HG02938 (cell line): ENCODE results near the gene CCDC66.
"Not testable (repeated sequence)": the region's sequence is repeated elsewhere in the genome, so short reads cannot be mapped to it uniquely, and the experiment has no call there.

Source experiments
- ATAC-seq: cut with Tn5 transposase; IDR thresholded peaks from one replicate; pipeline ENCODE4 v1.9.1; 2021; ENCODE audit warnings: mild to moderate bottlenecking, moderate library complexity; ENCODE audit not compliant: unreplicated experiment

Gene CCDC66

DNA sequence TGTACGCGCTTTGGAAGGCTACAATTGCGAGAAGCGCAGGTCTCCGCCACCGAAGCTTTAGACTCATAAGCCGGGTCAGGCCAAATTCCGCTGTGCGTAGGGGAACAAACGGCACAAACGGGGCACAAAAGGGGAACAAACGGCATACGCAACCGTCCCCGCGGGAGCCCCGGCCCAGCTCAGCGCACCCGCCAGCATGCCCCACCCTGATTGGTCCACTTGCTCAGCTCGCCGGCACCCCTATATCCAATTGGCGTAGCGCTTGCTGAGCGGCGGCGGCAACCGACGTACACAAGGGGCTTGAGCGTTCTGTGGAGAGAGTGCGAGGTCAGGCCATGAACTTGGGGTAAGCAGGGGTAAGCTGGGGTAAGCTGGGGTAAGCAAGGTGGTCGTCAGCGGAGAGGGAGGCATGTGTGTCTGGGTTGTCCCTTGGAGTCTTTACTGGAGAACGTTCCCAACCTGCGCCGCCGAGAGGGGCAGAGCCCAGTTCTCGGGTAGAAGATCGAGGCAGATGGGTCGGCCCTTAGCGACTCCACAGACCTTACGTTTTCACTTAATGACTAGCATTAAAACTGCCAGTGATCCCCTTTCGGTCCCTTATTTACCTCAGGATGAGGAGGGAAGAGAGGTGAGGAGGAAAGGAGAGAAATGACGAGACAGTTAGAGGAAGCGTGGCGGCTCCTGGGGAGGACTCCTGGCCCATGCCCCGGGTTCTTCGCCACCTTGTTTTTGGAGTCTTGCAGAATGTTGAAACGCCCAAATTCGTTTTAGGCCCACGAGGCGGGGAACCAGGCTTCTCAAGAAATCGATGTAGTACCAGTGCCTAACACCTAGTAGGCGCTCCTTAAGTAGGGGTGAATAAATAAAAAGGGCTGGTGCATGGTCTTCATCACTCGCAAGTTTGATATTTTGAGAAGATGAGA is at the start of gene CCDC66:
TSS of gene CCDC66 (plus strand) at position 268 of the 923 bp plus-strand sequence. CDS start at position 336, 68 bp downstream.
- ATAC-seq = peak; percentile 96

DNA sequence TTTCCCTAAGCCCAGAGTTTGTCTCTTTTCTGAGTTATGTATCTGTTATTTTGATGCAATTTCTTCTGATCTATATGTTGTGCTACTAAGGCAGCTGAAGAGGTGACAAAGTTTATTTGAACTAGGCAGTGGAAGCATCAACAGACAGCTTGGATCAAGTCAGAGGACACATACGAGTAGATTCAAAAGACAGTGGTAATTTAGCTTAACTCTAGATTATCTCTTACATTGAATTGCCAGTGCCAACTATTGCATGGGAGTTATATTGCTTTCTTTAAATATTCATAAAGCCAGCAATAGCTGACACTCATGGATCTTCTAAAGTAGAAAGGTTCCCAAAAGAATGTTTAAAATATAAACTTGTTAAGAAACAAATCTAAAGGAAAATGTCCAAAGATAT is 37.3 kb upstream of the CCDC66 start:
- no peak for ATAC-seq

DNA sequence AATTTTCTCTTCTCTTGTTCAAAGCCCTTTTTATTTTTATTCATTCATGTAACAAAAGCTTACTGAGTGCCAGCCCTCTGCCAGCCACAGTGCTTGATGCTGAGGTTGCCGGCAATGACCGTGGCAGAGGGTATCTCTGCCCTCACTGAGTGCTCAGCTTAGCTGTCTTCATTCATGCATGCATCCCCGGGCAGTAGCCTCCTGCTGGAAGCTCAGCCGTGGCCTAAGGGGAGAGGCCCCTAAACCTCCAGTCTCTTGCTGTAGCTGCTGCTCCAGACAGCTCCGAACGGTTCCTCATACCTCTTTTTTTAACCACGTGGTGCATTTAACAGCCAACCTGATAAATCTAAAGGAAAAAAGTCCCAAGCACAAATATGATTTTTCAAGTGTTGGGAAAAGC is 34.6 kb upstream of the CCDC66 start:
- ATAC-seq = no peak

DNA sequence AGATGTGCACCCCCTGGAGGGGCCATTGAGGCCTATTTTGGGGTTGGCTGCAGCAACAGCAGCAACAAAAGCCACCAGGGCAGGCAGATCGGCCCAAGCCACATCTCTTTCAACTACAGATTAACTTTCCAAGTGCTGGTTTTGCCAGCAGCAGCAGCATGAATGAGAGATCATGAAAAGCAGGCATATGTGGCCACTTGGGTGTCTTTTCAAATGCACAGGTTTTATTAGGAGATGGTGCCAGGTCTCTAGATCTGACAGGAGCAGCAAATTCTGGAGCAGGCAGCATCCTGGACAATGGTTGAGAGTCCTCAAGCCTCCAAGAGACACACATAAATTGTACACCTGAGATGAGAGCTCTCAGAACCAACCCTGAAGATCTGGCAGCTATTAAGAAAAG is 31.7 kb upstream of the CCDC66 start:
- no peak for ATAC-seq

DNA sequence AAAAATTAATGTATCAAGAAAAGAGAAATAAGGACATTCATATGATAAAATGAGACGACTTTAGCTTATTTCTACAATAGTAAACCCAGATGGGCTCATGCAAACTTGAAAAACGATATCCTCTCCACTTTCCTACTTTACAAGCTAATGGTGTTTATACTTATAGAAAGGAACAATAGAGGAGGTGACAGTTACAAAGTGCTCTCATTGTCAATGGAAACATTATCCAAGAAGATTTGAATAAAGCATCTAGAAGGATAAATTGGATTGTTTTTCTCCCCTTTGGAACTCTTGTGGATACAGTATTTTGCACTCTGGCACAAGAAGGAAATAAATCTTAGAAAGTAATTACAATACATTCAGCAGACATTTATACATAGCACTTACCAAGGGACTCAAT is 20.2 kb upstream of the CCDC66 start:
- no peak for ATAC-seq

DNA sequence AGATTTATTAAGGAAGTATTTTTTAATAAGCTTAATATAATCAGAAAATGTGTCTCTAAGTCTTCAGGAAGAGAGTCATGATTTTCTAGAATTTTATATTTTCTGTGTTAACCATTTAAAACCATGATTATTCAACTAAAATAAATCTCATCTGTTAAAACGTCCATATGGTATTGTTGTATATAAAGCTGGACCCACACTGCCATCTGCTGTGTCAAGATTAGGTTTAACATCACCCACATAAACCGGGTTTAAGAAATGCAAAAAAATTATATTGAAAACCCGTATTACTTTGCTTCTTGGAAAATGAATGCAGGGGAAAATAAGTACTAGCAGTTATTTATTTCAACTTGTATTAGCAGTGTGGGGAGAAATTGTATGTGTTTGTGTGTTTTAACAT is 9.5 kb upstream of the CCDC66 start:
- ATAC-seq = no peak

GRCh38 chr3:56557831-56558170 is 826 bp downstream of the CCDC66 start:
- ATAC-seq = no peak

DNA sequence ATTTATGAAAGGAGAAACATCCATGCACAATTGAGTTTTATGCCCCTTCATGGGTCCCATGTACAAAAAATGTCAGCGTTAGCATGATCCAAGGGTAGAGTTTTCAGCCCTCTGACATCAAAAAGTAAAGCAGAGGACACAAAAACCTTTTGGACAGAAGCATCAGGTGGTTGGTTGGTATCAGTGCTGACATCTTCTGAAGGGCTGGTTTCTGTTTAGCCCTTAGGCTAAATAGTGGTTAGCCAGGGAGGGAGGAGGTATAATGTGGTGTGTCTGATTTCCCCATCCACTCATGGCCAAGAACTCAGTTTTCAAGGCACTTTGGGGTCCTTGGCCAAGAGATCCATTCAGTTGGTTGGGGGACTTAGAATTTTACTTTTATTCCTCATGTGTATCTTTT is 16.5 kb downstream of the CCDC66 start:
- no peak for ATAC-seq

GRCh38 chr3:56581941-56582340 is 25.0 kb downstream of the CCDC66 start:
- not testable (repeated sequence) for ATAC-seq

DNA sequence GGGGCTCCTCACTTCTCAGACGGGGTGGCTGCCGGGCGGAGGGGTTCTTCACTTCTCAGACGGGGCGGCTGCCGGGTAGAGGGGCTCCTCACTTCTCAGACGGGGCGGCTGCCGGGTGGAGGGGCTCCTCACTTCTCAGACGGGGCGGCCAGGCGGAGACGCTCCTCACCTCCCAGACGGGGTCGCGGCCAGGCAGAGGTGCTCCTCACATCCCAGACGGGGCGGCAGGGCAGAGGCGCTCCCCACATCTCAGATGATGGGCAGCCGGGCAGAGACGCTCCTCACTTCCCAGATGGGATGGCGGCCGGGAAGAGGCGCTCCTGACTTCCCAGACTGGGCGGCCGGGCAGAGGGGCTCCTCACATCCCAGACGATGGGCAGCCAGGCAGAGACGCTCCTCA is 27.3 kb downstream of the CCDC66 start:
- not testable (repeated sequence) for ATAC-seq

DNA sequence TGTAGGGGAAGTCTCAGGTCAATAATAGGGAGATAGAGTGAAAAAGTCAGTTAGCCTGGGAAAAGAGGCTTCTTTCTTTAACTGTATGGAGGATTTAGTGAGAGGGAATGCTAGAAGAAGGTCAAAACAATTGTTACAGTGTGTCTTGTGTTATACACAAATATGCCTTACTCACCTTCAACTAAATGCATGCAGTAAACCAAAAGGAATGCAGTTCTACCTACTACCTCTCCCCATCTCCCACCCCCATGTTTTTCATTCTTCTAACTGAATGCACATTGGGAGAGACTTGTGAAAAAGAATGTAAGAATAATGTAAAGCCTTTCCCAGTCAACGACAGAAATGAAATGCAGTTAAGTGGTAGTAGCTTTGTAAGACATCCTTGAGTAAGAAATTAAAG is 33.8 kb downstream of the CCDC66 start:
- no peak for ATAC-seq

- no peak for ATAC-seq
Observed at GRCh38 chr3:56591262-56591661, 34.3 kb downstream of the CCDC66 start.

DNA sequence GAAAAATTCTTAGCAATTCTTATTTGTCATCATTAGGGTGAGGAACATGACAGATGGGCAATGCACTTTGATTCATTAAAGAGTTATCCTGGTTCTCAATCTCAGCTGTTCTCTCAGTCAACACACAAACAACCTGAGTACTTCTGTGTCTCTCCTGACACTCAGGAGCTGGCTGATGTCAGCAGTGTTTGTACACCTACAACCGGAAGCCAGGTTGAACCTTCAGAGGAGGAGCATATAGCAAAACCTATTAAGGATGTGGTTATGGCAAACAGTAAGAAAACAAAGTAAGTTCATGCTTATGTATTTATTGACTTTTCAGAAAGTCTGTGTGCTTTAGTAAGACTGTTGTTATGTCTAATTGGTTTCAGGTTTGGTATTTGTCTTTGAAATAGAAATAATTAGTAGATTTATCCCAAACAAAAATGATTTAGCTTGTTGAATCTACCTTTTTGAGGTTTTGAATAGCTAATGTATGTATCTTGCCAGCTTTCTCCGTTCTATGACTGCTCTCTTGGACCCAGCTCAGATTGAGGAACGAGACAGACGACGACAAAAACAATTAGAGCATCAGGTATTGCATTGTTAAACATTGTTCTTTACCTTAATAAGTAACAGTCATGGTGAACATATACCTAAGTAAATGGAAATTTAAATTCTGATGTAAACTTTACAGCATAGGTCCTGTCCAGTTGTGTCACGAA is 36.6 kb downstream of the CCDC66 start:
- no peak for ATAC-seq

GRCh38 chr3:56595975-56596840 is 39.2 kb downstream of the CCDC66 start:
- no peak for ATAC-seq

DNA sequence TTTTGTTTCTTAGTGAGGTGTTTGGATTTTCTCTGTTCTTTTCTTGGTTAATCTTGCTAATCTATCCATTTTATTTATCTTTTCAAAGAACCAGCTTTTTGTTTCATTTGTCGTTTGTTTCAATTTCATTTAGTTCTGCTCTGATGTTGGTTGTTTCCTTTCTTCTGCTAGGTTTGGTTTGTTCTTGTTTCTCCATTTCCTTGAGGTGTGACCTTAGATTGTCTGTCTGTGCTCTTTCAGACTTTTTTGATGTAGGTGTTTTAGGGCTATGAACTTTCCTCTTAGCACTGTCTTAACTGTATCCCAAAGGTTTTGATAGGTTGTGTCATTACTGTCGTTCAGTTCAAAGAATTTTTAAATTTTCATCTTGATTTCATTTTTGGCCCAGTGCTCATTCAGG is 51.5 kb downstream of the CCDC66 start:
- not testable (repeated sequence) for ATAC-seq

DNA sequence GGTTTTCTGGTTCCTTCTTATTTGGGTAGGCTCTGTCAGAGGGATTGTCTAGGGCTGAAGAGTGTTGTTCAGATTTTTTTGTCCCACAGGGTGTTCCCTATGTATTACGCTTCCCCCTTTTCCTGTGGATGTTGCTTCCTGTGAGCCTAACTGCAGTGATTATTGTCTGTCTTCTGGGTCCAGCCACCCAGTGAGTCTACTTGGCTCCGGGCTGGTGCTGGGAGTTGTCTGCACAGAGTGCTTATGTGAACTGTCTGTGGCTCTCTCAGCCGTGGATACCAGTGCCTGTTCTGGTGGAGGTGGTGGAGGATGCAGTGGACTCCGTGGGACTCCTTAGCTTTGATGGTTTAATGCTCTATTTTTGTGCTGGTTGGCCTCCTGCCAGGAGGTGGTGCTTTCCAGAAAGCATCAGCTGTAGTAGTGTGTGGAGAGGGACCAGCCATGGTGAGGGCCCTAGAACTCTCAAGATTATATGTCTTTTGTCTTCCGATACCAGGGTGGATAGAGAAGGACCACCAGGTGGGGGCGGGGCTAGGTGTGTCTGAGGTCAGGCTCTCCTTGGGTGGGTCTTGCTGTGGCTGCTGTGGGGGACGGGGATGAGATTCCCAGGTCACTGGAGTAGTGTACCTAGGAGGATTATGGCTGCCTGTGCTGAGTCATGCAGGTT is 53.8 kb downstream of the CCDC66 start:
- ATAC-seq = no peak

DNA sequence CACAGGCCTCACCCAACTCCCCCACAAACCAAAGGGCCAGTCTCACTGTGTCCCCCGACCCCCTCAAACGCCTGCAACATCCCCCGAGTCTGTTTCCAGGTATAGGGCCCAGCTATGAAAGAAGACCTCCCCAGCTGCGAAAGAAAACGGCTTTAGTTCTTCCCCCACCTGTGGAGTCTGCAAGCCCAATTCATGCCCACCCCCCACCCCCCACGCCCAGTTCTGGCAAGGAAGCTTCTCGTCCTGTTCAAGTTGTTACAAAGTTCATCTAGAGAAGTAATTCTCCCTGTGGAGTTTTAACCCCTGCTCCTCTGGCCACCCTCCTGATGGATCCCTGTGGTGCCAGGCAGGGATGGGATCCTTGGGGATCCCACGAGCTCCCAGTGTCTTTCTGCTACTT is 54.4 kb downstream of the CCDC66 start:
- ATAC-seq = no peak

GRCh38 chr3:56612146-56612545 is 55.2 kb downstream of the CCDC66 start:
- ATAC-seq = no peak

GRCh38 chr3:56613016-56613415 is 56.0 kb downstream of the CCDC66 start:
- no peak for ATAC-seq

DNA sequence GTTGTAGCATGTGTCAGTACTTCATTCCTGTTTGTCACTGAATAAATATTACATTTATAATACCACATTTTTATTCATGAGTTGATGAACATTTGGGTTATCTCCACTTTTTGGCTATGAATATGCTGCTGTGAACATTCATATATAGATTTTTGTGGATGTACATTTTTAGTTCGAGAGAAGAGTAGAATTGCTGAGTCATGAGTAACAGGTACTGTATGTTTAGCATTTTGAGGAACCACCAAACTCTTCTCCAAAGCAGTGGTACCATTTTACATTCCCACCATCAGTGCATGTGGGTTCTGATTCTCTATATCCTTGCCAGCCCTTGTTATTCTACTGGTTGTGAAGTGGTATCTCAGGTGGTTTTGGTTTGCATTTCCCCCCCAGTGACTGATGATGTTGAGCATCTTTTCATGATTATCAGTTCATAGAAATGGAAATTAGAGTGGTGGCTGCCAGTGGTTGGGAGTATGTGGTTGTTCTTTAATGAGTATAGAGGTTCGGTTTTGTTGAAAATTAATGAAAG is 59.6 kb downstream of the CCDC66 start:
- ATAC-seq = no peak

GRCh38 chr3:56620371-56620770 is 63.4 kb downstream of the CCDC66 start:
- ATAC-seq = no peak
